Activated CD4-positive, alpha-beta T cell treated with anti-CD3 and anti-CD28 coated beads, Interleukin-2, amount 50 U/mL, for 48 hours (primary cell): ENCODE data around the gene CHN2.

Experiments used
- DNase-seq, 2 experiments: peaks; one replicate each; pipeline ENCODE4 v3.0.0-alpha.2; 2020

The CHN2 gene

GRCh38 chr7:29315122-29315891, 120.7 kb downstream of the CHN2 start:
- DNase-seq, result no peak

GRCh38 chr7:29315892-29316270, 121.3 kb downstream of the CHN2 start:
- no peak for DNase-seq

- DNase-seq, result no peak
Measured at GRCh38 chr7:29316926-29317325, 122.4 kb downstream of the CHN2 start.

DNA sequence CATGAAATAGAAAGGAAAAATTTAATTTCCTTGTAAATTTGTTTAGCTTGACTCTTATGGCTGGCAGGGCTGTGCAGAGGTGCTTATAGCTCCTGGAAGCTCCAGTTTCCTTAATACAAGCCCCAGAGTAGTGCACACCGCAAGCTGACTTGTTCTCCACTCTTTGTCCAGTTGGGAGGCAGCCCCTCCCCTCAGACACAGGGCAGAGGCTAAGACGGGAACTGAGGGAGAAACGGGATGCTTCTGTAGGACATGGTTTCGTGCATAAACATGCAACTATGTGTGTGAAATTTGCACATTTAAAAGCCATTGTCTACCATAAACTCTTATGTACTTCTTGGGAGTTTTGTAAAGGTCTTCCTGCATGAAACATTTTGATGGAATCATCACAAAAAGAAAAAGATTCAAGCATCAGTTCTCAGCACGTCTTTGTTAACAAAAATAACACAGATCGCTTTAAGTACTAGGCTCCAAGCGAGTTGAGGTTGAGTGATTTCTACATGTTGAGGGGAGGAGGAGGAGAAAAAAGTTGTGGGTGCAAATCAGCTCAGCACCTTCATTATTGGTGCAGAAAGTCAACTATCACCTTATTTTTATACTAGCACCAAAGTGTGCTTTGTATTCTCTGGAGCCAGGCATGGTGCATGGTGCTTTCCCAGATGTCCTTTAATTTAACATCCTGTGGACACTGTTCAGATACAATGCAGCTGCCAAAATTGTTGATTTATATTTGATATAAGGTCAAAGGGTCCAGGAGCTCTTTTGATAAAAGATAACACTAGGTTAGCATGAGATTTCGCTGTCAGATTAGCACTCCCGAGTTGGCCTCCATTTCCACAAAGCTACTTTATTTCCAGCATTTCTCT, 124.5 kb downstream of the CHN2 start:
- DNase-seq, result no peak

DNA sequence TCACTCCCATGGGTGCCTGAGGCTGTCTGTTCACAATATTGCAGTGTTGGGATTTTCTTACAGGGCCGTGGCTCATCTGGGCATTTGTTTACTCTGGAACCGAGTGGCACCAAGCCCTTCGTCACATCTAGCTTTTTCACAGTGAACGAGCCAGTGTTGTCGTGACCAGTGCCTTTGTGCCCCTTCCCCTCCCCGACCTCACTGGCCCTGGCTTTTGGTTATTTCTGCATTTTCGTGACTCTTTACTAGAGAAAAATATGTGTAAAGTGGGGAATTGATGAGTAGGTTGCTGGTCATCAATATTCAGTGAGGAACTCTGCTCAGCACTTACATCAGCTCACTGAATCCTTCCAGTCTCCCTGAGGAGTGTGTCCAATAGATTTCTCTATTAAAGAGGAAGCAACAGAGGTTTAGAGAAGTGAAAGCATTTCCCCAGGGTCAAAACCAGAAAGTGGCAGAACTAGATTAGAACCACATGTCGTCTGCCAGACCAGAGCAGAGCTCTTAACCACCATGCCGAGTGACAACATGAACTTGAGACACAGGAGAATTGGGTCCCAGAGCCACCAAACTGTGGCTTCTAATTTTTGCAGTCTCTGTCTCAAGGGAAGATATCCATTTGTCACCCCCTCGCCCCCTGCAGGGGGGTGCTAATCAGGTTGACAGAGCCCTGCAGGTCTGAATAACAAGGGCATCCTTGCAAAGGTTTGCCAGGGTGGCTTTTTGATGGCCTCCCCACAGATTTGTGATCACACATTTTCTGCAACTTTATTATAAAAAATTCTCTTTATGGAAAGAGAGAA, 125.3 kb downstream of the CHN2 start:
- DNase-seq, result no peak

GRCh38 chr7:29320577-29320976, 126.0 kb downstream of the CHN2 start:
- DNase-seq, result no peak

DNA sequence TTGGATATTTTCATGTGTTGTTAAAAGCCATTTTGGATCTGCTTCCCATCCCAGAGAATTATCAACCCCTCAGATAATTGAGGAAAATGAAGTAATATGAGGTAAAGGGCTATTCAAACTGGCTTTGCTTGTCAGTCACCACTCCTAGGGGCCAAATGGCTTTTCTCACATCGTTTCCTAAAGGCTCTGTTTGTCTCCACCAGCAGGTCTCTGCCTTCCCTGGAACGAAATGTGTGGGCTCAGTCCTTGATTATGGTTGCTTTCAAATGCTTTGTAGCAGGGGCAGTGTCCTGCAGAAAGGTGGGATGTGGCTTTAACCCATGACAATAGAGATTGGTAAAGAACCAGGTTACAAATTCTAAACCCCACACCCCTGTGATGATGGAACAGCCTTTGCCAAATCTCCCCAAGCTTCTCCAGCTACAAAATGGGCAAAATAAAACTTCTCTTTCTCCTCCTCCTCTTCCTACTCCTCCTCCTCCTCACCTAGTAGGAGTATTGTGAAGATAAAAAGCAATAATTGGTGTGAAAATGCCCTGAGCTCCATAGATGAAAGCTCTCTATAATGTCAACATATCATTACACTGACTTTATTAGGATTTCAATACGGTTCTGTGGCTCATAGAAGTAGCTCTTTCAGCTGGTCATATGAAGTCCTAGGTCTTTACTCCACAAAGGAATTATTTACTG, 127.6 kb downstream of the CHN2 start:
- no peak for DNase-seq

GRCh38 chr7:29325476-29325875, 130.9 kb downstream of the CHN2 start:
- no peak for DNase-seq

- no peak for DNase-seq
Measured at GRCh38 chr7:29326864-29327263, 132.3 kb downstream of the CHN2 start.

DNA sequence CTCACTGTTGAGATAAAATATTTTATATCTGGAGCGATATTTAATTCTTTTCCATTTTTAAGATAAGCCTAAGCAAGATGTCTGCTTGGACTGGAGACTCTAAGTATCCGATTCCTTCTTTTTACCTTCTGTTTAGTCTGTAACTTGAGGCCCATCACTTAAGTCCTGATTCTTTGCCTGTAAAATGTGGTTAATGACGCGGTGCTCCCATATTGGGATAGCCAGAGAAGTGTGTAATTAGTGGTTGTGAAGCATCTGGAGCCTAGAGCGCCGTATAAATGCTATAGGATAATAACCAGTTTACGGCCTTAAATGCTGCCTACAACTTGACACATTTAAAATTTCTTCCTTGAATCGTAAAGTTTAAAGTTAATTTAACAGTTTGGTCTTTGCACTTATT, 132.9 kb downstream of the CHN2 start:
- no peak for DNase-seq

- no peak for DNase-seq
Measured at GRCh38 chr7:29328045-29328444, 133.5 kb downstream of the CHN2 start.

DNA sequence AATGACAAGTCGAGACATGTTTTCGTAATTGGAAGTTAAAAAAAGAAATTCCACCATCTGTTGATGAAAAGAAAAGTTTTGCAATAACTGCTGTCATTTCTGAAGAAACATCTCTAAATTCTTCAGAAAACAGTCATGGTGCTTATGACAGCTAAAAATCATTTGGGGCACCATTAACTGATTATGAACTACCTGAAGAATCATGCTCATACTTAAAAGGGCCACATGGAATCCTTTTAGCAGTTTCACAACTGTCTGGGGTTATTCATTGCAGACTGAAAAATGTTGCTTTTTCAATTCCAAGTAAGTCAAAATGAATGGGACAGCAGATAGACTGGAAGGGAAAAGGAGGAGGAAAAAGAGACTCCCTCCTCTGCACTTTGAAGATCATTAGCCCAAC, 134.2 kb downstream of the CHN2 start:
- no peak for DNase-seq

- DNase-seq, result no peak
Measured at GRCh38 chr7:29329686-29330085, 135.1 kb downstream of the CHN2 start.

- DNase-seq, result no peak
Measured at GRCh38 chr7:29330136-29330535, 135.6 kb downstream of the CHN2 start.

GRCh38 chr7:29331163-29331562, 136.6 kb downstream of the CHN2 start:
- no peak for DNase-seq

DNA sequence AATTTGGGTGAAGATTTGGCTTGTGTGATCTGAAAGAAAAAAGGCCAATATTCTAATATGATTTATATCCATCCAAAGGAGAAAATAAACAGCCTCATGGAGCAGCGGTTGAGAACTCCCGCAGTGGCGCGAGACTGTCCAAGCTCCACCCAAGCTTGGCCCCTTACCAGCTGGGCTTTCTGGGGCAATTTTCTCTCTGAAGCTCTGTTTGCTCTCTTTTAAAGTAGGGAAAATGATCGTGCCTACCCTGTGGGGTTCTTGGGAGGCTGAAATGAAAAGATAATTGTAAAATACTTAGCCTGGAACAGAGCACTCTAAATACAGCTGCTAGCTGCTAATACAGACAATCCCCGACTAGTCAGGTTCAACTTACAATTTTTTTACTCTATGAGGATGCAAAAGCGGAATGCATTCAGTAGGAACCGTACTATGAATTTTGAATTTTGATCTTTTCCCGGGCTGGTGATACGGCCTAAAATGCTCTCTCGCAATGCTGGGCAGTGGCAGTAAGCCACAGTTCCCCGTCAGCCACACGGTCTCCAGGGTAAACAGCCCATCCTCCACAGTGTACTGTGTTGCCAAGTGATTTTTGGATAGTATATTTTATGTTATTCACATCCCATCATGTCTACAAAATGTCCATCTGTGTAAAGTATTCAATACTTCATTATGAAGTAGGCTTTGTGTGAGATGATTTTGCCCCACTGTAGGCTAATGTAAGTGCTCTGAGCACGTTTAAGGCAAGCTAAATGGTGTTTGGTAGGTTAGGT, 137.7 kb downstream of the CHN2 start:
- no peak for DNase-seq

- no peak for DNase-seq
Measured at GRCh38 chr7:29332875-29333855, 138.6 kb downstream of the CHN2 start.

- DNase-seq, result no peak
Measured at GRCh38 chr7:29335188-29336083, 140.9 kb downstream of the CHN2 start.

DNA sequence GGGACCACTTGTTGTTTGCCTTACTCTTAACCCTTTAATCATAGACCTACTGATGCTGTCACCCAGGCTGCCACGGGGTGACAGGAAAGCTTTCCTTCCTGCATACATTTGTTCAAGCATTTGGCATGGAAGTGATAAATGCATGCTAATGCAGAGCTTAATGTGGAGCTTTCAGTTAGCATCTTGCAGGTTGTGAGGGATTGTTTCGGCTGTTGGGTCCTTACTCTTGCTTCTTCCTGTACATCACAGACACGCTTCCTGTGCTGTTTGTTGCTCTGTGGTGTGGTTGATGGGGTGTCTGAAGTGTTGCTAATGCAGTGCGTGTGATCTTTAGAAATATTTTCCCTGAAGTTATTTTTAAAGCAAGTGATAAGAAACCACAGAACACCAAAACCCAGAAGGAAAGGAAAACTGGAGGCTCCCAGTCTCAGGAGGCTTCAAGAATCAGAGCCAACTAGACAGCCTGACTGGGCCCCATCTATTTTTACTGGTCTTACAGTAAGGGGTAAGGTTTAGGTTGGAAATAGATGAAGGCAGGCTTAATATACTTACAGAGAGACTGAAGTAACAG, 143.1 kb downstream of the CHN2 start:
- no peak for DNase-seq
